ENCODE measurements around the gene ZNF774. TPM values are rescaled to one million over a fixed set of nuclear protein-coding genes. Genes with fewer than 3 reads are reported as not detected.

Gene ZNF774
- total RNA-seq, 1 experiment from 2014 or later, result 4.0 TPM

GRCh38 chr15:90345857-90346256, 6.2 kb upstream of the ZNF774 start:
- H3K27me3 ChIP-seq (ENCODE audit: insufficient read depth, low read length), result no peaks in the 10 kb centered on the region
- H3K9me2 ChIP-seq (ENCODE audit: insufficient read depth), result no peaks in the 10 kb centered on the region
- CTCF ChIA-PET, result no interaction called here
- H3K4me2 ChIP-seq (ENCODE audit: low read length), result no peak overlapping the region
- H3K9me3 ChIP-seq (ENCODE audit: control insufficient read depth in 1 of 2, insufficient read depth in 1 of 2, low read depth in 1 of 2, low read length in 2 of 2), result no peaks in the 10 kb centered on the region
- H3K4me1 ChIP-seq (ENCODE audit: control insufficient read depth in 1 of 2, insufficient read depth in 2 of 2, low read length in 2 of 2), result no peaks in the 10 kb centered on the region
- no peak overlapping the region for H3K4me3 ChIP-seq (replicated peaks in 1 of 2; ENCODE audit: low read depth in 1 of 2, low read length in 2 of 2)
- DNase-seq (ENCODE audit: low read depth, low spot score), result no peak
- intact Hi-C loops (cut with micrococcal nuclease), result no loop called here
- TF ChIP-seq FOSL1 (IDR thresholded peaks at IDR 0.05; ENCODE audit: low read depth) (no peak), CEBPB (IDR thresholded peaks at IDR 0.05; ENCODE audit: low read depth) (no peak), SIN3A (IDR thresholded peaks at IDR 0.05; ENCODE audit: low read depth) (no peak), ELF1 (IDR thresholded peaks at IDR 0.05; ENCODE audit: borderline replicate concordance, low read depth) (no peak), TCF7L2 (IDR thresholded peaks at IDR 0.05; ENCODE audit: borderline replicate concordance, extremely low read depth, insufficient read depth, insufficient read length) (no peak), ZFX (IDR thresholded peaks at IDR 0.05) (no peak), RAD21 (IDR thresholded peaks at IDR 0.05; ENCODE audit: low read depth) (no peak), SRF (IDR thresholded peaks at IDR 0.05; ENCODE audit: low read depth) (no peak), EZH2 (IDR thresholded peaks at IDR 0.05) (no peak), SP1 (IDR thresholded peaks at IDR 0.05; ENCODE audit: low read depth) (no peak), JUND (IDR thresholded peaks at IDR 0.05) (no peak), CTCF (IDR thresholded peaks at IDR 0.05 in 2 of 3, conservative IDR thresholded peaks at IDR 0.05 in 1 of 3; ENCODE audit: borderline replicate concordance in 1 of 3, insufficient read depth in 1 of 3, low read depth in 2 of 3, low read length in 2 of 3) (no peak), ZBTB33 (IDR thresholded peaks at IDR 0.05; ENCODE audit: extremely low read depth, insufficient replicate concordance, low read length) (no peak), POLR2A (IDR thresholded peaks at IDR 0.05; ENCODE audit: borderline replicate concordance, extremely low read depth, insufficient read depth, insufficient read length) (no peak), ZNF274 (IDR thresholded peaks at IDR 0.05; ENCODE audit: low read depth, low read length) (no peak)
- TF ChIP-seq, protein P1, sequence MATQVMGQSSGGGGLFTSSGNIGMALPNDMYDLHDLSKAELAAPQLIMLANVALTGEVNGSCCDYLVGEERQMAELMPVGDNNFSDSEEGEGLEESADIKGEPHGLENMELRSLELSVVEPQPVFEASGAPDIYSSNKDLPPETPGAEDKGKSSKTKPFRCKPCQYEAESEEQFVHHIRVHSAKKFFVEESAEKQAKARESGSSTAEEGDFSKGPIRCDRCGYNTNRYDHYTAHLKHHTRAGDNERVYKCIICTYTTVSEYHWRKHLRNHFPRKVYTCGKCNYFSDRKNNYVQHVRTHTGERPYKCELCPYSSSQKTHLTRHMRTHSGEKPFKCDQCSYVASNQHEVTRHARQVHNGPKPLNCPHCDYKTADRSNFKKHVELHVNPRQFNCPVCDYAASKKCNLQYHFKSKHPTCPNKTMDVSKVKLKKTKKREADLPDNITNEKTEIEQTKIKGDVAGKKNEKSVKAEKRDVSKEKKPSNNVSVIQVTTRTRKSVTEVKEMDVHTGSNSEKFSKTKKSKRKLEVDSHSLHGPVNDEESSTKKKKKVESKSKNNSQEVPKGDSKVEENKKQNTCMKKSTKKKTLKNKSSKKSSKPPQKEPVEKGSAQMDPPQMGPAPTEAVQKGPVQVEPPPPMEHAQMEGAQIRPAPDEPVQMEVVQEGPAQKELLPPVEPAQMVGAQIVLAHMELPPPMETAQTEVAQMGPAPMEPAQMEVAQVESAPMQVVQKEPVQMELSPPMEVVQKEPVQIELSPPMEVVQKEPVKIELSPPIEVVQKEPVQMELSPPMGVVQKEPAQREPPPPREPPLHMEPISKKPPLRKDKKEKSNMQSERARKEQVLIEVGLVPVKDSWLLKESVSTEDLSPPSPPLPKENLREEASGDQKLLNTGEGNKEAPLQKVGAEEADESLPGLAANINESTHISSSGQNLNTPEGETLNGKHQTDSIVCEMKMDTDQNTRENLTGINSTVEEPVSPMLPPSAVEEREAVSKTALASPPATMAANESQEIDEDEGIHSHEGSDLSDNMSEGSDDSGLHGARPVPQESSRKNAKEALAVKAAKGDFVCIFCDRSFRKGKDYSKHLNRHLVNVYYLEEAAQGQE (IDR thresholded peaks at IDR 0.05; ENCODE audit: low read depth), result no peak
- H4K20me1 ChIP-seq (ENCODE audit: insufficient read depth), result no peaks in the 10 kb centered on the region
- no peak for ATAC-seq
- POLR2A ChIA-PET, result no interaction called here
- no peaks in the 10 kb centered on the region for H3K79me2 ChIP-seq (ENCODE audit: insufficient read depth, low read length)
- no peak overlapping the region for H3K27ac ChIP-seq (ENCODE audit: low read depth, low read length)
- BruUV-seq (replicated peaks), result no TSS peak
- no peak overlapping the region for H3K9ac ChIP-seq (ENCODE audit: low read length)
- RAD21 ChIA-PET (ENCODE audit: low non-redundant PET in 1 of 2, low total read pairs in 2 of 2, uncharacterized antibody in 2 of 2, unreplicated experiment in 2 of 2), result interaction anchor here in 1 of 2 experiments (0.6 kb wide), 1 partner anchor 42 kb away, joined by 4 read pairs; no protein-coding TSS in a partner anchor
- no peak overlapping the region for H2AFZ ChIP-seq (ENCODE audit: low read depth, low read length, poor library complexity, severe bottlenecking)
- H3K36me3 ChIP-seq (ENCODE audit: control insufficient read depth in 1 of 2, insufficient read depth in 2 of 2, low read length in 2 of 2), result no peaks in the 10 kb centered on the region
